Right hindlimb (tissue), 1 donor: ENCODE results near the gene HSDL1.

ENCODE experiments used
- DNase-seq: peaks from one replicate; pipeline ENCODE4 v3.0.0-alpha.2; 2018

The HSDL1 gene

DNA sequence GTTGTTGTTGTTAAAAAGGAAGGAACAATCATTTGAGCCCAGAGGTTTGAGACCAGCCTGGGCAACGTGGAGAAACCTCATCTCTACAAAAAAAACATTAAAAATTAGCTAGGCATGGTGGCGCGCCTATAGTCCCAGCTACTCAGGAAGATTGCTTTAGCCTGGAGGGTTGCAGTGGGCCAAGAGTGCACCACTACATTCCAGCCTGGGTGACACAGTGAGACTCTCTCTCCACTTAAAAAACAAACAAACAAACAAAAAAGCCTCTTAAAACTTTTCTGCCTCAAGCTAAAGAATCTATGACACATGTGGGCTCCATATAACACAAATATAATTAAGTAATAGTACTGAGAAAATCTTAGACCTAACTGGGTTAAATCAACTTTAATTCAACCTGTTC, 40.7 kb downstream of the HSDL1 start:
- no peak for DNase-seq

DNA sequence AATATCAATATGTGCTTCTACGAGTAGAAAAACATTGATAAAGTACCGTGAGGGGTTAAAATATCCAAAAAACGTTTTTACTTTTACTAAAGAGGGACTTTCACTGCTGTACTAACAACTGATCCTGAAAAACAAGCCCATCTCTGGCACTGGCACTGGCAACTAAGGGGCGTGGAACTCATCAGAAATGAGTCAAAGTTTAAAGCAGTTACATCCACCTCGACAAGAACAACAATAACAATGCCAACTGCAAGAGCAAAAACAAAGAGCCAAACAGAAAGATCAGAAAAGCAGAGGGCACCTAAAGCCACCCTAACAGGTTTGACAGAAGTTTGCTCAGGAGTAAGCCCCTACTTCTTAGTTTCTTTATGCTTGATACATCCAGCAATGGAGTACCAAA, 41.3 kb downstream of the HSDL1 start:
- DNase-seq, result no peak

DNA sequence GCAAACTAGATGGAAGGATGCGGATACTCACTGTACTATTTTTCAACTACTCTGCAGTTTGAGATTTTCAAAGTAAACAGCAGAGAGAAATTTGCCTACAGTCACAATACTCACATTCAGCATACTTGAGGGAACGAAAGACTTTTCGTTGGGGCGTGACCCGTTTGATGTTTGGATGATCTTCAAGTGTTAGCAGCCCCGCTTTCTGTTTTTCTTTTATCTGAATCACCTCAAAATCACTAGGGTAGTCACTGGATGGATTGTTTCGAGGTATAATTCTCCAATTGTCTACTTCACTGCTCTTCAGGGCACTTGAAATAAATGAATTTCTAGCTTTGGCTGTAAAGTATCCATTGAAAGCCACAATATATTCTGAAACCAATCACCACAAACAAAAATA, 46.0 kb downstream of the HSDL1 start:
- DNase-seq, result no peak

DNA sequence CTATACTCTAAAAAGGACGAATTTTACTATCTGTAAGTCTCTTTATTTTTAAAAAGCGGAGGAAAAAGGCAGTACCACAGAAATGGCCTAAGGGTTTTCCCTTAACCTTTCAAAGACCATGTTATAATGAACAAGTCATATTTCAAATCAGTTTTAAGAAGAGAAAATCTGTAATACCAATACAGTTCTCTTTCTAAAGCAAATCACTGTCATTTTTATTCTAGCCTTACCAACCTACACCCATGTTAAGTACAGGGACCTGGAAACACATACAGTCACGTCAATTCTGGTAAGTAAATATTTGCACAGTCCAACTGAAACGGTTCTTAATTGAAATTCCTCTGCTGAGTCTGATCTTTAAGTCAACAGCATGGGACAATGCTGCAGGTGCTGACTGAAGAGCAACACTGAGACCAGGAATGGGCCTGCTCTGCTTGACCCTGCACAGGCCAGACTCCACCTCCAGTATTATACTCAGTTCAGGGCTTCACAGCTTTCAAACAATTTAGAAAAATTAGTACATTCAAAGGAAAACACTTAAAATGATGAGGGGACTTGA, 48.5 kb downstream of the HSDL1 start:
- no peak for DNase-seq

DNA sequence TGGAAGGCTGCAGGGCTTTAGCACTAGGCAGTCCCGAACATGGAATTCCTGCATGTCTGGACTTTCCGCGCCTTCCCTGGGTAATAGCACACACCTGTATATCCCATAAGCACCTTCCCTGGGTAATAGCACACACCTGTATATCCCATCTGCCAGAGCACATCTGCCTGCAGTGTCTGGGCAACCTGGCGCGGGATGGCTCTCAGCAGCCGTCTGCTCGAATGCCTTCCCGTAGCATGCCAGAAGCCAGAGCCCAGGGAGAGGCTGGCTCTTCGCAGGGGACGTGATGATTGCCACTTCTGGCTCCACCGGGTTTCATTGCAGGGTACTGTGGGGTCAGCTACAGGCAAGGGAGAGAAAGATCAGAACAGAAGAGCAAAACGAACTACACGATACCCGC, 49.5 kb downstream of the HSDL1 start:
- DNase-seq, result no peak

DNA sequence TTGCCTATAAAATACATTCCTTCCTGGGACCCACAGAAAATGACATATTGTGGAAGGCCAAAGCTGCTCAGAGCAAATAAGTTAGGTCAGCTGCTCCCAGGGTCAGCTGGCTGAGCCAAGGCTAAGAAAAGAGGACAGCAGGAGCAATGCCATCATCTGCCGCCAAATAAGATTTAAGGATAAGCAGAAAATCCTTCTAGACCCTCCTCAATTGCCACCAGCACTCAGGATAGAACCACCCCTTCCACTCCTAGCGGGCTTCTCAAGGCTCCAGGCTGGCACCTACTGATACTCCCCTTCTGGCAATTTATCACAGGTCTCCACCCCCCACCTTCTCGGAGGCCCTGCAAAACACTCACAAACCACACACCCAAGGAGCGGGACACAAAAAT, 51.1 kb downstream of the HSDL1 start:
- no peak for DNase-seq

DNA sequence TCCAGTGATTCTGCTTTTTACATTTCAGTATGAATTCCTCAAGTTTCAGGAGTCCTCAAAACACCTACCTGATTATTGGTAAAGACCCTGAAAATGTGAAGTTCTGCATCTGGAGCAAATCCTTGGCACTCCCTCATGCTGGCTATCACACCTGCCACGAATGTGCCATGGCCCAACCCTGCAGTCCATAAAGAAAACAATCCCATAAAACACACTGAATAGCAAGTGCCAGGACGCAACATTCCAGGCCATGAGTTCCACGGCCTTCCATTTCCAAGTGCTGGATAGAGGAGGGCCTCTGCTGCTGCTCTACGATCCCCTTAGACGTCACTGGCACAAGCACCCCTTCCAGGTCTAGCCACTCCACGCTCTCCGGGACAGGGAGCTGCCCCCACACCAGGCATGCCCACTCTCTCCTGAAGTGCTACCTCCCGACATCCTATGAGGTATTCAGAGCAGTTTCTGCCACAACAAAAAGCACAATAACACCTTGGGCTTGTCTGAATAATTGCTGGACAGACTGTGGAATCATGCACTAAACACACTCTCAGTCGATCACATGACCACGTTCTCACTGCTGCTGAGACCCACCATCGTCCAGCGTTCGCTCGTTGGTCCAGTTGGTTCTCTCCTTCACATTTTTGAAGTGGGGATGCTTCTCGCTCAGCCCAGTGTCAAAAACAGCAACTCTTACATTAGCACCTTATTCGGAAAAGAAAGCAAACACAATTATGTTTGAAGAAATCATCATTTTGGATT, 51.7 kb downstream of the HSDL1 start:
- no peak for DNase-seq

DNA sequence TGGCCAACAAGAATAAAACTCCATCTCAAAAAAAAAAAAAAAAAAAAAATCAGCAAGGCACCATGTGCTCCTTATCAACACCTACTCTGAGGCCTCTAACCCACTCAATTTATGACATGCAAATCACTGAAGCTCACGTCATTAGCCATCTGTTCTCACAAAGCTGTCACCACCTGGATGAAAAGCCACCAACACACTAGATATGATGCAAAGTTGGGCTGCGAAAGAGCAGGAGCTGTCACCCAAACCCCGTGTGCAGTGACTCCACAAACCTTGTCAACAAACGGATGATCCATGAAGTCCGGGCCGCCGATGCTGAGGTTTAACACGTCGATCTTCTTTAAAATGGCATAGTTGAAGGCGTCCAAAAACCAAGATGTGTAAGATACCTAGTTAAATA, 53.5 kb downstream of the HSDL1 start:
- no peak for DNase-seq

DNA sequence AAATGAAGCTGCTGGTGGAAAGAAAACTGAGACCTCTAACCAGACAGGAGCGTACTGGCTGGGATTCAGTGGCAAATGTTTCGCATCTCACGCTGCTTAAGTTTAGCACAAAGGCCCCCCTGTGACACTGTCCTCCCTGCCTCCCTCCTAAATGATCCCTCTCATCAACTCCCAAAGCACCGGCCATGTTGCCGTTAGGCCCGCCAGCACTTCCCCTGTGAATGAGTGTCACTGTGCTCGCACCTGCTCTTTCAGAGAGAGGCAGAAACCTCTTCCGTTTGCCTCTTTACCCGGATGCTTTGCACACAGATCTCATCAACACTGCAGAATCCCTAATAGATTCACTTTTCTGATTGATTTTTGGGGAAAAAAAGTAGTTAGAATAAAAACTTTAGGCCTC, 54.8 kb downstream of the HSDL1 start:
- no peak for DNase-seq

DNA sequence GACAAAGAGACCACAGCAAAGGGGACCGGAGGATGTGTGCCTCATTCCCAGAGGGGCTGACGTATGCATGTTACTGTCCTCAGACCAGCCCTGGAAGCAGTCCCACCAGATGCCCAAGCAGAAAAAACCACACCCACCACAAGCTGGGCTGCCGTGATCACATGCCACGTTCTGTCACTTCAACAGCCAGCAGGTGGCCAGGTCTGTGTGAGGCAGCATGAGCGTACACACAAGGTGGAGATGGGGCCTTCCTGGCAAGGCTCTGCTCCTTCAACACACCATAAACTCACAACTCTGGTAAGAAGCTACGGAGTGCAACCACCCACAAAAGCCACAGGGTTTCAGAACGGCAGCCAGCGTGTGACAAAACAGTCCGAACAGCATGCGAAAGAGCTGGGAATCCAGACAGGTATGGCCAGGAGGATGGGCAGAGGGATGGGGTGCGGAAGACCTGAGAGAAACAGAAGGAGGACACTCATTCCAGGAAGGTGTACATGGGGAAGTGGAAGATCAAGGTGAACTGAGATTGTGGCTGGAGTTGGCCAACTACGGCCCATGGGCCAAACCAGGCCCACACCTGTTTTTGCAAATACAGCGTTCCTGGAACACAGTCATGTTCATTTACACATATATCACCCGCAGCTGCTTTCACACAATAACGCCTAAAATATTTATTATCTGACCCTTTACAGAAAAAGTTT, 56.1 kb downstream of the HSDL1 start:
- DNase-seq, result no peak

DNA sequence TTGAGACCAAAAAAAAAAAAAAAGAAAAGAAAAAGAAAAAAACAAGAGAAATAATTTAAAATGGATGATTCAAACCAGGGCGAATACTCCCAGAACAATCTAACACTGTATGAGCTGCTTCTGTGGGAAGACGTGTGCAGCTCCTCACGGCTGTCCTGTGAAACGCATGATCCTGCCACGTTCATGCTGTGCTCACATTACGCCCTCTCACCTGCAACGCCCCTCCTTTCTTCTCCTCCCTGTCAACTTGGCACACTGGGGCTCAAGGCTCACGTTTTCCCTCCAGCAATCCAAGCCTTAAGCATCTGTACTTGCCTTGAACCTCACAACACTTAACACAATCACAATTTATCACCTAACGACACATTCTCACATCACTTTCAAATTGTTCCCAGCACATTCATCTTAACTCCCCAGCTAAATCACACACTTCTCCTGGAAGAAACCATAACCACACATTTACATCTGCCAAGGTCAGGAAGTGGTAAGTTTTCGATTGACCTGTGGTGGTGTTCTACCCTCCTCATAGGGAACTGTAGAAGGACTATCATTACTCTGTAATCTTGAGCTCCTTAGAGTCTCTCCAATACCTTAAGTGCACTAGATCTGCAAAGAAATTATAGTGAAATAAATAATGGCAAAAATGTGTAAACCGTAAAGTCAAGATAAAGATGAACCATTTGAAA, 57.4 kb downstream of the HSDL1 start:
- no peak for DNase-seq

DNA sequence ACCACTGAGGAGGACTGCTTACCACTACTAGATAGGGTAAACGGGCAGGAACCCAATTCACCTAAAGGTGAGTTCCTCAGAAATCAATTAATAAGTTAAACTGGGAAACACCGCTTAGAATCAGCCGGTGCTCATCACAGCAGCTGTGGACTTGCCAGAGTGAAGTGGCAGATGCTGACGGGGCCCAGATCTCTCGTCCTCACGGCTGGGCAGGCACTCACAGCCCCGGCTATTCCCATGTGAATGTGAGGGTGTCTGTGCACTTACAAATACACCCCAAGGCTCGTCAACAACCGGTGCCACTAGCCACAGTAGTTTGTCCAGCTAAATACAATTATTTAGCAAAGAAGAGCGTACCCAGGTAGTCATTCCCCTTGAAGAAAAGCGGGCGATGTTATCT, 58.0 kb downstream of the HSDL1 start:
- DNase-seq, result no peak

DNA sequence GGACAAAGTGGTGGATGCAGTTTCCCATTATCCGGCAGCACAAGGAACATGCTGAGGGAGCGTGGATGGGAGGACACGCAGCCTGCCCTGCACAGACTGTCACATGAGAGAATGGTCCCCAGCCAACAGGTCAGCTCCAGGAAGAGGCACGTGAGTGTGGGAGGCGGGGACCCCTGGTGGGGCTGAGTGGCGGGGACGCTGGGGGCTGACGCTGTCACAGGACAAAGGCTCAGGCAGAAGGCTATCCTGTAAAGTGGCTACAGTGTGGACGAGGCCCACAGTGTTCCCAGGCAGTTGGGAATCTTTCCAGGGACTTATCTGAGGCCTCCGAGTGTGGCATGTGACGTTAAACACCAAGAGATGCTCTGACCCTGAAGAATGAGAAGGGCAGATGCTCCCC, 58.6 kb downstream of the HSDL1 start:
- DNase-seq, result no peak

DNA sequence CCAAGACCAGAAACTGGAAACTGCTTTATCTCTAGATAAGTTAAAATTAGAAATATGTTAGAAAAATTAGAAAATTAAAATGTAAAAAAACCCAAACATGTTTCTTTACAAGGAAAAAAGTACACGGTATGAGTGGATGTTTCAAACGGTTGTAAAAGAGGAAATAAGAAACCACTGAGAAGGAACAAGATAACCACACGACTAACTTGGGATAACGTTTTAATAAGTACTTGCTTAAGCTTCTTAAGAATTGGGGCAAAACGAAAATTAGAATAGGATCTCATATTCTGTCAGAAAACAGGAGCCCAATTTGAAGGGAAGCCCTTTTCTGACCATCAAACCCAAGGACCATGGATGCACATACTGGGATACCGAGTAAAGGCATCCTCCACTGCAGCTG, 59.2 kb downstream of the HSDL1 start:
- no peak for DNase-seq

DNA sequence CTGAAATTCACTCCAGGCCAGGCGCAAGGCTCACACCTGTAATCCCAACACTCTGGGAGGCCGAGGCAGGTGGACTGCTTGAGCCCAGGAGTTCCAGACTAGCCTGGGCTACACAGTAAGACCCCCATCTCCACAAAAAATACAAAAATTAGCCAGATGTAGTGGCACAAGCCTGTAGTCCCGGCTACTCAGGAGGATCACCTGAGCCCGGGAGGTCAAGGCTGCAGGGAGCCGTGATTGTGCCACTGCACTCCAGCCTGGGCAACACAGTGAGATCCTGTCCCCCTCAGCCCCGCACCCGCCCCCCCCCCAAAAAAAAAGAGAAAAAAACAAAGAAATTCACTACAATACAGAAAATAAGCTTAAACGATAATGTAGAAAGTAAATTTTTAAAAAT, 59.7 kb downstream of the HSDL1 start:
- no peak for DNase-seq

DNA sequence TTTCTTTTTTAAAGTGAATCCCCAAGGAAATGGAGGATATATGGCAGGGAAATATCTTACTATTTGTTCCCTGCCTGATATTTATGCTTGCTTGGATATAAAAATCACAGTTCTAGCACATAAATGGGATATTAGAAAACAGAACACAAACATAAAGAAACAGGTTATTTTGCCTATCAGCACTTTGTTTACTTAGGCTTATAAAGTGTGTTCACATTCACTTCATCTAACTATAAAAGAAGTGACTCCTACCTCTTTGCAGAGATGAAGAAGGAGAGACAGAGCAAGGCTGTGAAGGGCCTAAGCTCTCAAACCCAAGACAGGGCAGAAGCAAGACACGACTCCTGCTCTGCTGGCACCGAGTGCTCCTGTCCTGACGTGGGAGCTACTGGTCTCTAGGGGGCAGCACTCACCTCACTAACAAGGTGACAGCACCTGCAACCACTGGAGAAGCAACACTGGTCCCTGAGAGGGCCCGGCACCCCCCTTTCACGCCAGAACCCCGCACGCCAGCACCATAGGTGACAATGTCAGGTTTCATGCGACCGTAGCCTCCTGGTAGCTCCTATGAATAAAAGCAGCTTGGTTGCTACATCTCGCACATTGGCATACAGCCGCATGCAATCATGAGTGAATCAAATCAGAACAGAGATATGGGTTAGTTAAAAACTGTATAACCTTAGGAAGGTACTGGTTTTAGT, 60.3 kb downstream of the HSDL1 start:
- peak; percentile 47 for DNase-seq

DNA sequence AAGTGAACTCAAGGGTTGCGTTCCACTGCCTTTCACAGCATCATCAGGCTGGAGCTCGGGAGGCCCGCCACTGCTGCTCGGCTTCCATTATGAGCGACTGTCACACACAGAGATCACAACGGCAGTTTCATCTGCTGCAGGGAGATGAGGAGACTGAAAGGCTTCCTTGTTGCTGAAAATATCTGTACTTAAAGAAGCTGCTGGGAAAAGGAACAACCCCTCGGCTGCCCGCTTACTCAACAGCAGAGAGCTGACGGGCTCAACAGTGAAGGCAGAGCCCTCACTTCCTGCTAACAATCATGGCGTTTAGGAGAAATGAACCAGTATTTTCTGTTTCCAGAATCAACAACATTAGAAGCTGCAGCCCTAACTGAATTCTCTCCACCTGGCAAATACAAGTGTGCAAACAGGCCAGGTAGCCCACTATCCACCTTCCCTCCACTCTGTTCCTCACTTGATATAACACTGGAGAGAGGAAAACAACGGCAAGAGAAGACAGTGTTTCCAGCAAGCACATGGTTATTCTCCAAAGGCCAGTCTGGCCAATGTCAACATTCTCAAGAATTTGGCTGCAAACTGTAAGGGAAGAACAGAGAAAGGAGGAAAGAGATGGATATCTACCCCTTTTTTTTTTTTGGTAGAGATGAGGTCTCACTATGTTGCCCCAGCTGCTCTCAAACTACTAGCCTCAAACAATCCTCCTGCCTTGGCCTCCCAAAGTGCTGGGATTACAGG, 62.0 kb downstream of the HSDL1 start:
- no peak for DNase-seq

DNA sequence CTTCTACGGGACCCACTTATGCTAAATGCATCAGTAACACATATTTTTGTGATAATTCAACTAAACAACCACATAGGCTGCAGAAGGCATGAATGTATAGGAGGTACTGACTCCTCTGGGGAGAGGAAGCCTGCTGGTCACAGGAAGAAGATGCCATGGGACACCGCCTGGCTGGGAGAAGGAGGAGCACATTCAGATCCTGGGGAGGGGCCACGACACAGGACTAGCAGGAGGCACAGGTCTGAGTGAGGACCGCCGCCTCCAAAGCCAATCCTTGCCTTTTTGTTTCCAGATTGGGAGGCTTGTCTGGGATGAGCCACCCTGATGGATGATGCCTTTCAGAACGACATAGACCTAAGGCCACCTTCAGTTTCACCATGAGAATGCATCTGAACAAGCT, 62.9 kb downstream of the HSDL1 start:
- DNase-seq, result no peak

DNA sequence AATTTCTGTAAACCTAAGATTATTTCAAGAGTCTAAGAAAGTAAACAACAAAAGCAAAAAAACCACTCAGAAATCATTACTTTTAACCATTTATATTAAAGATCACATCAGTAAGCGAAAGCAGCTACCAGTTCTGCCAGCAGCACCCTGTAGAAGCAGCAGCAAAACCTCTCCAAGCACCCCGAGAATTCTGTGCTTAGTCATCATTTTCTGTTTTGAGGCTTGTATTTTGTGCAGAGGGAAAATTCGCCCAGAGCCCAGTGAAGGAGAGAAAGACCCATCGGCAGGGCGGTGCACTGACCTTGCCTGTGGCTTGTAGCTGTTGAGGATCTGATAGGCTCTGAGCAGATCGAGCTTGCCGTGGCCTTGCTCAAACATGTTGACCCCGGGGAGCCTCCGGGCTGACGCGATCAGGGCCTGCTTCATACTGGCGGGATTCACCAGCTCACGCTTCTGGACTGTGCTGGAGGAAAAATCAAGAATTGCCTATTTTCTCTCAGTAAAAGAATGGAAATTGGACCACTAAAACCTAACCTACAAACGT, 63.5 kb downstream of the HSDL1 start:
- DNase-seq, result no peak

DNA sequence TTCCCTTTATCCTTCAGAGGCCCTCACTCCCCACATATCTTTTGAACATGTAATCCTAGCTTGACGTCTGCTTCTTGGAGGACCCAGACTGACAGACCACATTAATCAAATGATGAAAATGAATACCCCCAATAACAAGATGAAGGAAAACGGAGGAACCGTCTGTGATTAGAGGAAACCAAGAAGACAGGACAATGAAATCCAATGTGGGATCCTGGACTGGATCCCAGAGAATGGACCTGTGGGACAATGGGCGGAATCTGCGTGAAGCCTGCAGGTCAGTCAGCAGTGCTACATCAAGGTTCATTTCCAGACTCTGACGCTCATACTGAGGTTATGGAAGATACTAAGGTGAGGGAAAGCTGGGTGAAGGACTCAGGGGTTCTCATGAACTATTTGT, 64.2 kb downstream of the HSDL1 start:
- DNase-seq, result no peak

DNA sequence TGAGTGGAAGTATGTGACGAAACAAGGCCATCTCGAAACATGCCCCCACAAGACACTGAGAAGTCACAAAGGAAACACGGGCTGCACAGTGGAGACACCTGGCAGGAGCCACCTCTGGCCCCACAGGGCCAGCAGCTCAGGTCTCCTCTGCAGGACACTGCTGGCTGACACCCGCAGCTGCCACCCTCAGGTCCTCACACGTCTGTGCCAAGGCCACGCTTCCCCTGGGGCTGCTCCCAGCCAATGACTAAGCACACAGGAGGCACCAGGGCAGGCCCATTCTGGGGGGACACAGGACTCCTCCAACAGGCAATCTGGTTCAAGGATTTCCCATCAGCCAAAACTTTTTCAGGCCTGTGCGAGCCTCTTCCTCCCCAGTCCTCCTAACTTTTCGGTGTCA, 64.6 kb downstream of the HSDL1 start:
- DNase-seq, result no peak

DNA sequence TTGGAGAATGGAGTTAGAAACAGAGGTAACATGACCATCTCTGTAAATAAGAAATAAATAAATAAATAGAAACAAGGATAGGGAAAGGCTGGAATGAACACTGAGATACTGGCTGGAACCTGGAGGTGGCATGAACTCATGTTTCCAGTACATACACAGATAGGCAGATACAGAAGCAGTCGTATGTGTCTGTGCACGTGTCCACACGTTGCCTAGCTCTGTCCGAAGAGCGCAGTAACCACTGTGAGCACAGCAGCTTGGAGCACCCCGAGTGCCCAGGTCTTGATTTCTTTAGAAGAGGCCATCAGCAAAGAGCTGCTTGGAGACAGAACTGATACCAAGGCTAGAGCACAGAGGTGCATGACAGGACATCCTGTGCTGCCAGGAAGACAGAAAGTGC, 65.3 kb downstream of the HSDL1 start:
- DNase-seq, result no peak
